Esophagus muscularis mucosa (tissue), 4 donors: ENCODE measurements around the gene UPK2. TPM values are rescaled to one million over a fixed set of nuclear protein-coding genes. Genes with fewer than 3 reads are reported as not detected.
"Not testable (repeated sequence)": the region's sequence is repeated elsewhere in the genome, so short reads cannot be mapped to it uniquely, and the experiment has no call there.

ENCODE experiments used
- DNase-seq: peaks from one replicate; pipeline ENCODE4 v3.0.0-alpha.2; 2017; ENCODE audit errors: extremely low spot score
- H3K27ac ChIP-seq, 4 donors: fragments of 200-600 bp; sonication (generic); replicated peaks in 1 of 4; 1 replicate in 3 of 4; 2 replicates in 1 of 4; pipeline ENCODE4 v1.5.1; 2016 to 2019; ENCODE audit warnings: mild to moderate bottlenecking in 1 of 4
- H3K27me3 ChIP-seq, 4 donors: fragments of 200-600 bp; sonication (generic); one replicate each; pipeline versions ENCODE4 v1.5.1 to v1.6.0; 2016 to 2019
- H3K36me3 ChIP-seq, 4 donors: fragments of 200-600 bp; sonication (generic); one replicate each; pipeline ENCODE4 v1.5.1; 2016 to 2019
- H3K4me1 ChIP-seq, 4 donors: fragments of 200-600 bp; sonication (generic); one replicate each; pipeline ENCODE4 v1.5.1; 2016 to 2019
- H3K4me3 ChIP-seq, 4 donors: fragments of 200-600 bp; sonication (generic); 1 replicate in 2 of 4; 2 replicates in 2 of 4; pipeline ENCODE4 v1.5.1; 2016 to 2019; ENCODE audit warnings: mild to moderate bottlenecking in 4 of 4, moderate library complexity in 1 of 4
- H3K9me3 ChIP-seq, 4 donors: fragments of 200-600 bp; sonication (generic); 1 replicate in 3 of 4; 2 replicates in 1 of 4; pipeline ENCODE4 v1.5.1; 2016 to 2019
- EP300 ChIP-seq: sonication (generic); formaldehyde crosslinking; IDR thresholded peaks from one replicate; pipeline ENCODE4 v1.6.1; 2017; ENCODE audit warnings: antibody characterized with exemption
- POLR2A ChIP-seq: fragments of 450-650 bp; IDR thresholded peaks from one replicate; pipeline ENCODE4 v1.6.1; 2017; ENCODE audit warnings: antibody characterized with exemption, moderate library complexity, mild to moderate bottlenecking, low read depth
- POLR2AphosphoS5 ChIP-seq, 2 donors: sonication (generic); formaldehyde crosslinking; IDR thresholded peaks; one replicate each; pipeline ENCODE4 v1.6.1; 2017; ENCODE audit warnings: antibody characterized with exemption in 2 of 2
- WGBS: methylation state at CpG from one replicate; pipeline ENCODE4 v1.1.5; 2018; 5-methylcytosine and 5-hydroxymethylcytosine counted together
- intact Hi-C: fragments of 100-400 bp; cut with DNase I; formaldehyde crosslinking; loops from one replicate; pipeline ENCODE4 v1.15.1; 2023
- total RNA-seq, 4 donors: library from RNA; depleted of rRNA; stranded (reverse); fragments of >200 nt; gene quantifications; one replicate each; pipeline versions ENCODE4 v1.1.0 to v1.2.1, GENCODE V29; 2016
- TF ChIP-seq, protein P1 (sequence below), 3 experiments: fragments of 200-600 bp in 2 of 3; fragments of 450-650 bp in 1 of 3; sonication (generic) in 2 of 3; IDR thresholded peaks; one replicate each; pipeline ENCODE4 v1.5.1; 2017 to 2019; ENCODE audit warnings: antibody characterized with exemption in 3 of 3, mild to moderate bottlenecking in 2 of 3, moderate library complexity in 1 of 3

The UPK2 gene
- total RNA-seq, 4 donors from 2014 or later = not detected

GRCh38 chr11:118948000-118948399 is 8.1 kb upstream of the UPK2 start:
- intact Hi-C loops = no loop called here
- H3K36me3 ChIP-seq = no peaks in the 10 kb centered on the region
- H3K4me1 ChIP-seq = no peaks in the 10 kb centered on the region
- DNase-seq = no peak
- WGBS = 72% methylated on average over 3 of the region's 3 CpGs
- peaks cover 0 to 2% (median 0%) of the 10 kb centered on the region in 4 donors for H3K27me3 ChIP-seq
- no peak overlapping the region for H3K27ac ChIP-seq
- no peak overlapping the region for H3K4me3 ChIP-seq
- no peak for TF ChIP-seq EP300
- TF ChIP-seq POLR2A = no peak
- TF ChIP-seq POLR2AphosphoS5 (IDR thresholded peaks at IDR 0.05) = no peak
- TF ChIP-seq, protein P1, sequence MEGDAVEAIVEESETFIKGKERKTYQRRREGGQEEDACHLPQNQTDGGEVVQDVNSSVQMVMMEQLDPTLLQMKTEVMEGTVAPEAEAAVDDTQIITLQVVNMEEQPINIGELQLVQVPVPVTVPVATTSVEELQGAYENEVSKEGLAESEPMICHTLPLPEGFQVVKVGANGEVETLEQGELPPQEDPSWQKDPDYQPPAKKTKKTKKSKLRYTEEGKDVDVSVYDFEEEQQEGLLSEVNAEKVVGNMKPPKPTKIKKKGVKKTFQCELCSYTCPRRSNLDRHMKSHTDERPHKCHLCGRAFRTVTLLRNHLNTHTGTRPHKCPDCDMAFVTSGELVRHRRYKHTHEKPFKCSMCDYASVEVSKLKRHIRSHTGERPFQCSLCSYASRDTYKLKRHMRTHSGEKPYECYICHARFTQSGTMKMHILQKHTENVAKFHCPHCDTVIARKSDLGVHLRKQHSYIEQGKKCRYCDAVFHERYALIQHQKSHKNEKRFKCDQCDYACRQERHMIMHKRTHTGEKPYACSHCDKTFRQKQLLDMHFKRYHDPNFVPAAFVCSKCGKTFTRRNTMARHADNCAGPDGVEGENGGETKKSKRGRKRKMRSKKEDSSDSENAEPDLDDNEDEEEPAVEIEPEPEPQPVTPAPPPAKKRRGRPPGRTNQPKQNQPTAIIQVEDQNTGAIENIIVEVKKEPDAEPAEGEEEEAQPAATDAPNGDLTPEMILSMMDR (IDR thresholded peaks at IDR 0.05) = no peak
- H3K9me3 ChIP-seq = no peaks in the 10 kb centered on the region

DNA sequence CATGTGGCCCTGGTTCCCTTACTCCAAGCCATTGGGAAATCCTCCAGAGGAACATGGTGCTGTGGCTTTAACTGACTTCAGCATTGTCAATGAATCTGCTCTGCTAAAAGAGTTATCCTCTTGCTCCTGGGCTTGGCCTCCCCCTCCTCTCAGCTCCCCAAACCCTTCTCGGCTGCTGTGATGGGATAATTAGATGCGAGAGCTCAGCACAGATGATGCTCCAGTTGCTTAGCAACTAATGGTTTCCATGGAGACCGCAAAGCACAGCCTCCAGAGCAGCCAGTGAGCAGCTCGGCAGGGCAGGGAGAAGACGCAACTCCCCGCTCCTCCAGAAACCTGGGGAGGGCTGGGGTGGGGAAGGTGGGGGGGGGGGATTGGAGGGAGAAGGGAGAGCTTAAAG is 2.8 kb upstream of the UPK2 start:
- H3K27me3 ChIP-seq = peaks cover 0 to 12% (median 0%) of the 10 kb centered on the region in 4 donors
- intact Hi-C loops = no loop called here
- H3K36me3 ChIP-seq = no peaks in the 10 kb centered on the region
- peaks cover 0 to 8% (median 7%) of the 10 kb centered on the region in 4 donors for H3K4me1 ChIP-seq
- 40% methylated on average over 6 of the region's 6 CpGs for WGBS
- TF ChIP-seq POLR2A (no peak), POLR2AphosphoS5 (IDR thresholded peaks at IDR 0.05) (no peak)
- no peak for DNase-seq
- no peak overlapping the region for H3K4me3 ChIP-seq
- H3K9me3 ChIP-seq = no peaks in the 10 kb centered on the region
- H3K27ac ChIP-seq = no peak overlapping the region

- DNase-seq, H3K4me3 ChIP-seq, intact Hi-C loops, H3K36me3 ChIP-seq, H3K27ac ChIP-seq, H3K4me1 ChIP-seq, H3K9me3 ChIP-seq: not testable (repeated sequence)
- WGBS = 64% methylated on average over 6 of the region's 6 CpGs
- H3K27me3 ChIP-seq = peaks cover 0 to 12% (median 0%) of the 10 kb centered on the region in 4 donors
Measured at GRCh38 chr11:118953976-118954375, 2.1 kb upstream of the UPK2 start.

DNA sequence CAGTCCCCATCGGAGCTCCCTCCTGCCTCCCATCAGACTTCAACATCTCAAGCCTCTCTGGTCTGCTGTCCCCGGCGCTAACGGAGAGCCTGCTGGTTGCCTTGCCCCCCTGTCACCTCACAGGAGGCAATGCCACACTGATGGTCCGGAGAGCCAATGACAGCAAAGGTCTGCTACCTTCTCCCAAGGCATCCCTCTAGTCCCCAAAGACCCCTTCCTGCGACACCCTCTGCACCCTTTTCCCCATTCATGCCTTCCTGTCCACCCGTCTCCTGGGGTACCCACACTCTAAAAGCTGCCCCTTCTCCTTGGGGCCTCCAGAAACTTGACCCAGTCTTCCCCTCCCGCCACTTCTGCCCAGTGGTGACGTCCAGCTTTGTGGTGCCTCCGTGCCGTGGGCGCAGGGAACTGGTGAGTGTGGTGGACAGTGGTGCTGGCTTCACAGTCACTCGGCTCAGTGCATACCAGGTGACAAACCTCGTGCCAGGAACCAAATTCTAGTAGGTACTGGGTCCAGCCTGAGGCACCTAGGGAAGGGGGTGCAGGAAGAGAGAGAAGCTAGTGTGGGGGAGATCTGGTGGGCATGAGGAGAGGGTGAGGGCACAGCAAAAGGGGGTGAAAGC is 860 bp downstream of the UPK2 start:
- intact Hi-C loops = loop anchor here (2.0 kb wide), 1 partner anchor 268 kb away; no protein-coding TSS in a partner anchor
- no peak overlapping the region for H3K27ac ChIP-seq
- H3K27me3 ChIP-seq = peaks cover 0 to 12% (median 0%) of the 10 kb centered on the region in 4 donors
- H3K9me3 ChIP-seq = no peaks in the 10 kb centered on the region
- H3K36me3 ChIP-seq = no peaks in the 10 kb centered on the region
- 59% methylated on average over 8 of the region's 14 CpGs for WGBS
- no peak for DNase-seq
- no peak overlapping the region for H3K4me3 ChIP-seq
- TF ChIP-seq EP300 (no peak), POLR2A (no peak), POLR2AphosphoS5 (IDR thresholded peaks at IDR 0.05) (no peak)
- TF ChIP-seq, protein P1 (IDR thresholded peaks at IDR 0.05) = no peak
- H3K4me1 ChIP-seq = peaks cover 0 to 8% (median 7%) of the 10 kb centered on the region in 4 donors

GRCh38 chr11:118957549-118957948 is 1.5 kb downstream of the UPK2 start:
- 93% methylated on average over 11 of the region's 11 CpGs for WGBS
- intact Hi-C loops = loop anchor here (2.0 kb wide), 1 partner anchor 269 kb away; no protein-coding TSS in a partner anchor
- Histone ChIP-seq H3K27ac (no peak overlapping the region), H3K27me3 (peaks cover 0 to 12% (median 0%) of the 10 kb centered on the region in 4 donors), H3K4me1 (peaks cover 0 to 8% (median 7%) of the 10 kb centered on the region in 4 donors), H3K4me3 (no peak overlapping the region), H3K36me3 (no peaks in the 10 kb centered on the region), H3K9me3 (no peaks in the 10 kb centered on the region)
- no peak for DNase-seq
- no peak for TF ChIP-seq POLR2A

DNA sequence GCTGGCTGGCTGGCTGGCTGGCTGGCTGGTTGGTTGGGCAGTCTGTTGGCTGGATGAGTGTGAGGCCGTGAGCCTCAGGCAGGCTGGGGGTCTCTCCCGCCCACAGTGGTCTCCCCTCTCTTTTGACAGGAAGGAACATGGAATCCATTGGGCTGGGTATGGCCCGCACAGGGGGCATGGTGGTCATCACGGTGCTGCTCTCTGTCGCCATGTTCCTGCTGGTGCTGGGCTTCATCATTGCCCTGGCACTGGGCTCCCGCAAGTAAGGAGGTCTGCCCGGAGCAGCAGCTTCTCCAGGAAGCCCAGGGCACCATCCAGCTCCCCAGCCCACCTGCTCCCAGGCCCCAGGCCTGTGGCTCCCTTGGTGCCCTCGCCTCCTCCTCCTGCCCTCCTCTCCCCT is 1.9 kb downstream of the UPK2 start:
- no peak overlapping the region for H3K4me3 ChIP-seq
- WGBS = 93% methylated on average over 3 of the region's 8 CpGs
- intact Hi-C loops = loop anchor here (2.0 kb wide), 1 partner anchor 269 kb away; no protein-coding TSS in a partner anchor

More for the DNA sequence above, 1.9 kb downstream of the UPK2 start:
- peaks cover 0 to 11% (median 0%) of the 10 kb centered on the region in 4 donors for H3K27me3 ChIP-seq
- TF ChIP-seq, protein P1 (IDR thresholded peaks at IDR 0.05) = no peak
- no peak for TF ChIP-seq EP300
- no peak for TF ChIP-seq POLR2A
- TF ChIP-seq POLR2AphosphoS5 (IDR thresholded peaks at IDR 0.05) = no peak
- DNase-seq = no peak
- no peaks in the 10 kb centered on the region for H3K9me3 ChIP-seq
- no peak overlapping the region for H3K27ac ChIP-seq
- H3K4me1 ChIP-seq = peaks cover 0 to 8% (median 7%) of the 10 kb centered on the region in 4 donors
- H3K36me3 ChIP-seq = no peaks in the 10 kb centered on the region
